ENCODE results near the gene ADNP.

DNA sequence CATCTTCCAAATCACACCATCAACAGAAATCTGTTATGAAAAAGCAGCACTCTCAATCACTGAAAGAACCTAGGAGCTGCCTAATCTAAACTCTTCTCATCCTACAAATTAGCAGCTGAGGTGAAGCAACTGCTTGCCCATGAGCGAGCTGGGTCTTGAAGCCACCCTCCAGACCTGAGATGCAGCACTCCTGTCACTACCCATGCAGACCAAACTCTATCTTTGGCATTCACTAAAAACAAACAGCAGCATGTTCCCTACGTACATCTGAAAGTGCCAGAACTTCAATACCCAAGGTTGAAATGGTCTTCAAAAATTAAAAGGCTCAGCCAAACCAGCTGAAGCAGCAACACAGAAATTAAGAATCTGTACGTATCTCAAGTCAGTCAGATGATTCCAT, 14.3 kb downstream of the ADNP start:
- TF ChIP-seq CTCF (IDR thresholded peaks at IDR 0.05) (no peak), POLR2AphosphoS5 (IDR thresholded peaks at IDR 0.05) (no peak), EP300 (IDR thresholded peaks at IDR 0.05) (no peak), POLR2A (IDR thresholded peaks at IDR 0.05) (no peak)

All from gastroesophageal sphincter (tissue), 3 donors.